GM12872 (cell line): ENCODE results near the gene CFAP92.

ENCODE experiments used
- CTCF ChIP-seq: IDR thresholded peaks from 3 replicates; pipeline ENCODE4 v1.5.1; 2011; ENCODE audit warnings: low read depth, mild to moderate bottlenecking, low read length, moderate library complexity; ENCODE audit not compliant: insufficient read depth

CFAP92 gene

DNA sequence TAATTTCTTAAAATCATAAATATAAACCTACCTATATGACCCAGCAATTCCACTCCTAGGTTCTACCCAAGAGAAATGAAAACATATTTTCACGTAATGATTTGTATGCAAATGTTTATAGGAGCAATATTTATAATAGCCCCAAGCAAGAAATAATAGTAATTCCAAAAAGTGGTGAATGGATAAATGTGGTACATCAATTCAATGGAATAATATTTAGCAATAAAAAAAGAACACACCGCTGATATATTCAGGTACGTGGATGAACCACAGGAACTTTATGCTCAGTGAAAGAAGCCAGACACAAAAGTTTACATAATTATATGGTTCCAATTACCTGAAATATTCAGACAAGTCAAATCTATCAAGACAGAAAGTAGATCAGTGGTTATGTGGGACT lies 64.5 kb downstream of the CFAP92 start:
- no peak for TF ChIP-seq CTCF

GRCh38 chr3:128923576-128923975 lies 70.3 kb downstream of the CFAP92 start:
- TF ChIP-seq CTCF, result no peak

GRCh38 chr3:128922804-128923459 lies 70.9 kb downstream of the CFAP92 start:
- TF ChIP-seq CTCF, result no peak

DNA sequence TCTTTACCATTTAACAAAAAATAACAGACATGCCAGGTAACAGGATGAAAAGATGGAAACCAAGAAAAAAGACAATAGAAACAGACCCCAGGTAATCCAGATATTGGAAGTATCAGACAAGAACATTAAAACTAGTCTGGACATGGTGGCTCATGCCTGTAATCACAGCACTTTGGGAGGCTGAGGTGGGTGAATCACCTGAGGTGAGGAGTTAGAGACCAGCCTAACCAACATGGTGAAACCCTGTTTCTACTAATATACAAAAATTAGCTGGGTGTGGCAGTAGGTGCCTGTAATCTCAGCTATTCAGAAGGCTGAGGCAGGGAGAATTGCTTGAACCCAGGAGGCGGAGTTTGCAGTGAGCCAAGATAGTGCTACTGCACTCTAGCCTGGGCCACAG lies 73.9 kb downstream of the CFAP92 start:
- no peak for TF ChIP-seq CTCF

GRCh38 chr3:128917291-128917690 lies 76.6 kb downstream of the CFAP92 start:
- TF ChIP-seq CTCF, result no peak

DNA sequence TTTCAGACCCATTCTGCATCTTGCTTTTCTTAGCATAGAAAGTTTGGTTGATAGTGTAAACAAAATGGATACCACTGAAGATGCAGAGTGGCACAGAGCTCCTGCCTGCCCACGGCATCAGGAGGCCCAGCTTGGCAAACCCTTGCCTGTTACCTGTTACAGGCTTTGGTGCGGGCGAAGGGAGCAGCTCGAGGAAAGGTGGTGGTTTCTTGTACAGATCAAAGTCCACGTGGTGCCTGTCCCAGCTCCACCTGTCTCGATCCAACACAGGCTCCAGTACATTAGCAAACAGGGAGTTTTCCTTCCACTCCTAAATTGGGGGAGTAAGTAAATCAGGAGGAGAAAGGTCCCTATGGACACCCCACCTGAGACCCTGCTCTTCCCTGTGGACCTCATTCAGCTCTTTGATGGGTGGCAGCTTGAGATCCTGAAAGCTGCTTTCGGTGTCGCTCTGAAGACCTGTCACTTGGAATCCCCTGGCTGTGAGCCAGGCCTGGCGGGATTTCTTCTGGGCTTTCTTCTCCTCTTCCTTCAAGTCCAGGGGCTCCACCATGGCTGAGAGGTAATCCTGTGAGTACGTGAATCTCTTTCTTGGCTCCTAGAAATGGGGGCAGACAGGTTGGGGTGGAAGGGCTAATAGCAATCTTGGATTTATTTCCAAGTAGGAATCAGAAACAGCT lies 78.8 kb downstream of the CFAP92 start:
- no peak for TF ChIP-seq CTCF

DNA sequence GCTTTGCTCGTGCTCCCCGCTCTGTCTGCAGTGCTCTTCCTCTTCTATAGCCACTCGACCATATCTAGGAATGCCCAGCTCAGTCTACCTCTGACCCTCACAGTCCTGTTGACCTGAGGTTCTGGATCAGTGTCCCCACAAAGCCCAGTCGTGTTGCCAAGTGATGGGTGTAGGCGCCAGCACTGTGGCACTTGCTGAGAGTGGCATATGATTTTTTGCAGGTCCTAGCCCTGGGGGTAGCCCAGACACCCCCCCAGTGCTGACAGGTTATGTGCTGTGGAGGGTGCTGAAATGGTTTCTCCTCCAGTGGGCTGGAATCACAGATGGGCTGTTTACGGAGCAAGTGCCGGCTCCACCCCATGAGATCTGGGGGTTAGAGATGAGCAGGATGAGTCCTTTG lies 82.0 kb downstream of the CFAP92 start:
- no peak for TF ChIP-seq CTCF
